ENCODE results near the gene TOP3A.

The TOP3A gene

DNA sequence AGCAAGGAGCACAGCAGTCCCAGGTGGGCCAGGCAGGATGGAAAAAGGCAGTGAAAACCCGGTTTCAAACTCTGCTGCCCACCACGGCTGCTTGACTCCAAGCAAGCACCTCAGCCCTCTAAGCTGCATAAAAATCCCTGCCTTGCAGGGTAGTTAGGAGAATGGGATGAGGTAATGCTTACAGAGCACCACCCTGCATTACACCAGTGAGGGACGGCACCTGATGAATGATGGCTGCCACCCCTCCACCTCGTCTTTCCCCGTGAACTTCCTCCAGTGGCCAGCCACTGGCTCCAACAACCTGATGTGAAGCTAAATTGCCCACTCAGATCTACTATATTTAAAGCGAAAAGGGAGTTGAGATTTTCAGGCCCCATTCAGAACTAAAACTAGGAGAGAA lies 33.0 kb downstream of the TOP3A start:
- H3K4me3 ChIP-seq: no peak overlapping the region
- H3K27ac ChIP-seq: no peak overlapping the region

DNA sequence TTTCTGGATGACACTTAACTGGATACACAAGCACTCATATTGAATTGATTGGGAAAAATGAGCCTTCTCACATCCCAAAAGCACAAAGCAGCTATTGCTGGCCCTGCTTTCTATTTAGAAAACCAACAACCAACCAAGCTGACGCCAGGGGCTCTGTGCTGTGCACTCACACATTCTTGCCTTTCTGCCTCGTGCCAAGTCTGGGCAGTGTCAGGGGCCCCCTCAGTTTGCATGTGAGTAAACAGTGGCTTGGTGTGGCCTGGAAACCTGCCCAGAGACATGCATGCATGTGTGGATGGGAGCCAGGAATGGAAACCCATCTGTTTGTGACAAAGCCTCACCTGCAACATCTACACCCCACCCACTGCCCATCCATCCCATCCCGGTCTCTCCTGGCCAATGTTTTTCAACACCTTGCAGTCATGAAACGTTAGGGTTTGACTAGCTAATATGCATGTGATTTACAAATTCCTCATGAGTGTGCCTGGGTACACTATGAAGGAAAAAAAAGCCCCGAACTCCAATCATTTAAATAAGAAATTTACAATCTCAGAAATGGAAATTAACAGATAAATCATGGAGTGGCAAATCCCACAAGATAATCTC lies 33.9 kb downstream of the TOP3A start:
- Histone ChIP-seq H3K4me3 (no peak overlapping the region), H3K27ac (no peak overlapping the region)

DNA sequence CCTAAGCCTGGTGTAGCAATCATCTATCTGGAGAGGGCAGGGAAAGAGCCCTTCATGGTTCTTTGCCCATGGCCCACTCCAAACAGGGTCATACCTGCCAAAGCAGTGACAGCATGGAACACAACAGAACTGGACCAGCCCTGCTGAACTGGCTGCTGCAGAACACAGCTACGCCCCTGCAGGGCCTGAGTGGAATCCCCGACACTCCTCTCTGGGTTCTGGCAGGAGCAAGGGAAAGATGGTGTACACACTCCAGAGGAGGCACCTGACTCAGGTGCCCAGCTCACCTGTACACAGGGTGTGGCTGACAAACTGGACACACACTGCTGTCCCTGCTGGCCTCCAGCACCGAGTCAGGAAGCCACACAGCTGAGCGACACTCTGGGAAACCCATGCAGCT lies 34.5 kb downstream of the TOP3A start:
- Histone ChIP-seq H3K27ac (no peak overlapping the region), H3K4me3 (no peak overlapping the region)

DNA sequence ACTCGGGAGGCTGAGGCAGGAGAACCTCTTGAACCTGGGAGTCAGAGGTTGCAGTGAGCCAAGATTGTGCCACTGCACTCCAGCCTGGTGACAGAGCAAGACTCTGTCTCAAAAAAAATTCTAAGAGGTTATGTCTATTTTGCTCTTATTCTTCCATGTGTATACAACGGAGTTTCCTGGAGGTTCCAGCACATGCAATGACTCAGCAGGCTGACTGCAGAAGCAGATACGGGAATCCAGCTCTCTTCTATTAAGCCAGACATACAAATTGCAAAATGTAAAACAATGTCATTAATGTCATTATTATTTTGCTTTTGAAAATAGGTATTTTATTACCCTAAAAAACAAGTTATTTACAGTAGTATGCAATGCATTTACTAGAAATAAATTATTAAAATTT lies 35.9 kb downstream of the TOP3A start:
- H3K27ac ChIP-seq: no peak overlapping the region

DNA sequence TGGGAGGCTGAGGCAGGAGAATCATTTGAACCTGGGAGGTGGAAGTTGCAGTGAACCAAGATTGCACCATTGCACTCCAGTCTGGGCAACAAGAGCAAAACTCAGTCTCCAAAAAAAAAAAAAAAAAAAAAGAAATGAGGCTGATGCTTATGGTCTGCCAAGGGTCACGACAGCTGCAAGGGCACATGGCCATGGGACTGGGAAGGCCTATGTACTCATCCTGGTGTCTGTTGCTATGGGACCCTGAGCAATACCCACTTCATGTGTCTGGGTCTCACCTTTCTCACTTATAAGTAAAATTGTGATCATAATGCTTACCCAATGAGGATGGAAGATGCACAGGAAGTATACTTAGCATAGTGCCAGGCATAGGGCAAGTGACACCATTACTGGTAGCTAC lies 37.7 kb downstream of the TOP3A start:
- no peak overlapping the region for H3K4me3 ChIP-seq
- no peak overlapping the region for H3K27ac ChIP-seq

More for the DNA sequence above, 35.9 kb downstream of the TOP3A start:
- no peak overlapping the region for H3K4me3 ChIP-seq

DNA sequence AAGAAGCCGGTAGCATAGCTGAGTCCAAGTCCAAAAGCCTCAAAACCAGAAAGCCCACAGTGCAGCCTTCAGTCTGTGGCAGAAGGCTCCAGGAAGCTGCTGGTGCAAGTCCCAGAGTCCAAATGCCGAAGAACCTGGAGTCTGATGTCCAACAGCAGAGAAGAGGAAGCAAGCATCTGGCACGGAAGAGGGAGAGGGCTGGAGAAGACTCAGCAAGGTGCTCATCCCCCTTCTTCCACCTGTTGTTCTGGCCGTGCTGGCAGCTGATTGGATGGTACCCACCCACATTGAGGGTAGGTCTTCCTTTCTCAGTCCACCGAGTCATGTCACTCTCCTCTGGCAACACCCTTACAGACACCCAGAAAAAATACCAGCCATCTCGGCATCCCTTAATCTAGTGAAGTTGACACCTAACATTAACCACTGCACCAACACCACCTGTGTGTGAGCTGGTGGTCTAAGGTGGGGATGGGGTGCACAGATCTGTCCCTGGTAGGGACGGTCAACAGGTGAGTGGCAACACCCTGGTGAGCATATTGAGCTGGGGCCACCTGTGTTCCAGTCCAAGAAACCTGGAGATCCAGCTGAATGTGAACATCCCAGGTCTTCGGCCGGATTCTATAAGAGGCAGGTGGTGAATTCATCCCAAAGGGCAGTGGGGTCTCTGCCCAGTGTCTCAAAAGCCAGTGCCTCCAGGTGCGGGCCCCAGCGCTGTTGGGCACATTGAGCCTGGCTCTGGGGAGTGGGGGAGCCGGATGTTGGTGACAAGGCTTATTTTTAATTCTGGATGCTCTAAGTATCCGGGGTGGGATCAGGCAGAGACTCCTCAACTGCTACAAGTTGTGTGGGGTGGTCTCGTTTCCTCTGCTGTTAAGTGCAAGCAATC lies 44.5 kb downstream of the TOP3A start:
- no peak overlapping the region for H3K27ac ChIP-seq
- no peak overlapping the region for H3K4me3 ChIP-seq

DNA sequence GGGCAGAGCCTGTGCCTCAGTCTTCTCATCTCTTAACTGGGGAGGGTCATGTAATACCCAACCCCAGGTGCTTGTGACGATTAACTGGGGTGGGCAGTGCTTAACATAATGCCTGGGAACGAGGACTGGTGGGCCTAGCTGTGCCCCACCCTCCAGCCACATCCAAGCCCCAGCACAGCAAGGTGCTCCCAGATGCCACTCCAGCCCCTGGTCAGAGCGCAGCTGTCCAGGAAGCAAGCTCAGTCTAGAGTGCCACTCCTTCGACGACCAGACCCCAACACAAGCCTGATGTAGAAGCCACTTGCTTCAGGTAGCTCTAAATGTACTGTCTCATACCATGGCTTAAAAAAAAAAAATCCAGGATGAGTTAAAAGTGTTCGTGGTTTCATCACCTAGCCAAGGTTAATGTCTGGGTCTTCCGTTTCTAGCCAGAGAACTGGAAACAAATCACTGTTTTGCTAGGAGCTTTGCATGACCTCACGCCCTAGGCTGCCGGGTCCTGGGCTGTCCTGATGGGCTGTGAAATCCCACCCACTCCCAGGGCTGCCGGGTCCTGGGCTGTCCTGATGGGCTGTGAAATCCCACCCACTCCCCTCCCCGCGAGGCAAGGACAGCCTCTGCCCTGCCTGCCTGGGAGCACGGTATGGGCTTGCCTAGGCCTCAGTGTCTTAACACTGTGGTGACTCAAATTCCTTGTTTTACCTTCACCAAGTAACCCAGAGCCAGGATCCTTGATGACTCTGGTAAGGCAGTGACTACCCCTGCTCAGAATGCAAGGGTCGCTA lies 46.7 kb downstream of the TOP3A start:
- Histone ChIP-seq H3K4me3 (no peak overlapping the region), H3K27ac (no peak overlapping the region)

DNA sequence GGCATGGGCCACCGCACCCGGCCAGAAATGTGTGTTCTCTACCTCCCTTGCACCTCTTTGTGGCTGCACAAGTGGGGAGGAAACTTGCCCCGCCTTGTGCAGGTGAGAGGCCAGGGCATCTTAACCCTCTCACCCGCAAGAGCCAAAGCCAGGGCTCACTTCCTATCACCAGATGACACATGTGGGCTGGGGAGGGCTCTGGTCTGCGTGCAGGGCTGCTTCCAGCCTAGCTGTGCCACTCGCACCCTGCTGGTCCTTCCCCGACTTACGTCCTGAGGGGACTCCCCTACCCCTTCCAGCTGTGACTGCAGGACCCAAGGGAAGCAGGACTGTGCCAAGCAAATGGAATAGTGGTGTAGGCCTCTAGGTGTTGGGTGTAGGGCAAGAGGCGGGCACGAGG lies 47.4 kb downstream of the TOP3A start:
- Histone ChIP-seq H3K27ac (no peak overlapping the region), H3K4me3 (no peak overlapping the region)

DNA sequence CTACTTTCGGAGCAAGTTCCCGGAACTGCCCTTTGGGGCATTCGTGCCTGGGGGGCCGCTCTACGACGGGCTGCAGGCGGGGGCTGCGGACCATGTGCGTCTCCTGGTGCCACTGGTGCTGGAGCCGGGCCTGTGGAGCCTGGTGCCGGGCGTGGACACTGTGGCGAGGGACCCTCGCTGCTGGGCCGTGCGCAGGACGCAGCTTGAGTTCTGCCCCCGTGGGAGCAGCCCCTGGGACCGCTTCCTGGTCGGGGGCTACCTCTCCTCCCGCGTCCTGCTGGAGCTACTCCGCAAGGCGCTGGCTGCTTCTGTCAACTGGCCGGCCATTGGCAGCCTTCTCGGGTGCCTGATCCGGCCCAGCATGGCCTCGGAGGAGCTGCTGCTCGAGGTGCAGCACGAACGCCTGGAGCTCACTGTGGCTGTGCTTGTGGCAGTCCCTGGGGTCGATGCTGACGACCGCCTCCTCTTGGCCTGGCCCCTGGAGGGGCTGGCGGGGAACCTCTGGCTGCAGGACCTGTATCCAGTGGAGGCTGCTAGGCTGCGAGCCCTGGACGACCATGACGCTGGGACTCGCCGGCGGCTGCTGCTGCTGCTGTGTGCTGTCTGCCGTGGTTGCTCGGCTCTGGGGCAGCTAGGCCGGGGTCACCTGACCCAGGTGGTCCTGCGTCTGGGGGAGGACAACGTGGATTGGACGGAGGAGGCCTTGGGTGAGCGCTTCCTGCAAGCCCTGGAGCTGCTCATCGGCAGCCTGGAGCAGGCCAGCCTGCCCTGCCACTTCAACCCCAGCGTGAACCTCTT lies 50.7 kb downstream of the TOP3A start:
- Histone ChIP-seq H3K4me3 (no peak overlapping the region), H3K27ac (no peak overlapping the region)

DNA sequence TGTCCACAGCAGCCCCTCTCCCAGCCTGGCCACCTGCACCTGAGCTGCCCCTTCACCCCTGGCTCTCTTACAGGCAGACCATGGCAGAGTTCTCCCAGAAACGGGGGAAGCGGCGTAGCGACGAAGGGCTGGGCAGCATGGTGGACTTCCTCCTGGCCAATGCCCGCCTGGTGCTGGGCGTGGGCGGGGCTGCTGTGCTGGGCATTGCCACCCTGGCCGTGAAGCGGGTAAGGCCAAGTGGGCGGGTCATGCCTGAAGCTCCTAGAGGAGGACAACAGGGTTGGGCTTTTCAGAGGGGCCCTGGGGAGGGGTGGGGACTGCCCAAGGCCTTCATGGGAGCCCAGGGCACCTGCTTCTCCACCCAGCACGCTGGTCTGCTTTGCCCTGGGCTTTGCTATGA lies 52.2 kb downstream of the TOP3A start:
- H3K4me3 ChIP-seq: no peak overlapping the region
- no peak overlapping the region for H3K27ac ChIP-seq

DNA sequence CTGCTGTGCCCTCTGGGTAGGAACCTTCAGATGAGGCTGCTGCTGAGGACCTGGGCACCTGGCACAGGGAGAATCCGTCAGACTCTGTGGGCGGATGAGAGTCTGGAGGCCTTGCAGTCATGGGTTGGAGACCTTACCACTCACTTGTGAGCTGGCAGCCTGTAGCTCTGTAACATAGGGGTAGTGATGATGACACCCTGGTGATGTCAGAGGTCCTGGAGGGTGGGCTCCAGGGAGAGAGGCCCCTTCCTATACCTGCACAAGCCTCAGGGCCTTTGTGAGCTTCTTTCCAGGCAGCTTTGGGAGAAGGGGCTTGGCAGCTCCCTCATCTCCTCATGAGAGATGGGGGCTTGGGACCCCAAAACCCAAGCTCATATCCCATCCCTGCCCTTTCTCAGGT lies 52.7 kb downstream of the TOP3A start:
- Histone ChIP-seq H3K4me3 (no peak overlapping the region), H3K27ac (peak overlapping the region in 6 of 21 experiments; percentile 39 to 92 (median 87))

DNA sequence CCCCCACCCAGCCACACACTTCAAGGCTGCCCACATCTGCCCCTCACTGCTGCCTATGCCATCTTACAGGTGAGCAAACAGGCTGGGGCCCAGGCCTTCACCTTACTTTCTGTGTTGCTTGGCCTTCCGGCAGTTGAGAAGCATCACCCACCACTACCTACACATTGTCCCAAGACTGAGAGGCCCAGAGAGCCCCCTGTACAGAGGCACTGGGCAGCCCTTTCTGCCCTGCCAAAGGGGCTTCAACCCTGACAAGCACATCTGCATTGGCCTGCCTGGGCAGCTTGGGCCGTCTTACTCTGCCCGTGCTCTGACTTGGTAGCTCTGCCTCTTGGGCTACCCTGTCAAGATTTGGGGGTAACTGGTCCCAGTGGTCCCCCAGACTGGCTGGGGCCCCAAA lies 53.1 kb downstream of the TOP3A start:
- peak overlapping the region in 16 of 21 experiments; percentile 39 to 93 (median 87) for H3K27ac ChIP-seq
- H3K4me3 ChIP-seq: peak overlapping the region in 4 of 7 experiments; percentile 67 to 94 (median 78)

DNA sequence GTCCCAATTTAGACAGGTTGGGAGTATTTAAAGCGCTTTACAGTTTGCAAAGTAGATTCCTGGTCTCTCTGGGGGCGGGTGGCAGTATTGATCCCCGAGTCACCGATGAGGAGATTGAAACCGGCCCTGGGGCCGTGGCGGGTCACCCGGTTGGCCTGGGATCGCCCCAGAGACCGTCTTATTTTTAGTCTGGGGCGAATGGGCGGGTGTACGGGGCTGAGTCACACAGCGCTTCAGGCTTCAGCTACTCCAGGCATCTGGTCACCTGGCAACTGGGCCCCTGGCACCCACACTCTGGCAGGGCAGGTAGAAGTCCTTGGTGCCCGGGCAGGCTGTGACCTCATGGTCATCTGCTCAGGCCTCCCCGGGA lies 53.7 kb downstream of the TOP3A start:
- Histone ChIP-seq H3K27ac (peak overlapping the region; percentile 63 to 93 (median 85)), H3K4me3 (peak overlapping the region; percentile 61 to 98 (median 74))

DNA sequence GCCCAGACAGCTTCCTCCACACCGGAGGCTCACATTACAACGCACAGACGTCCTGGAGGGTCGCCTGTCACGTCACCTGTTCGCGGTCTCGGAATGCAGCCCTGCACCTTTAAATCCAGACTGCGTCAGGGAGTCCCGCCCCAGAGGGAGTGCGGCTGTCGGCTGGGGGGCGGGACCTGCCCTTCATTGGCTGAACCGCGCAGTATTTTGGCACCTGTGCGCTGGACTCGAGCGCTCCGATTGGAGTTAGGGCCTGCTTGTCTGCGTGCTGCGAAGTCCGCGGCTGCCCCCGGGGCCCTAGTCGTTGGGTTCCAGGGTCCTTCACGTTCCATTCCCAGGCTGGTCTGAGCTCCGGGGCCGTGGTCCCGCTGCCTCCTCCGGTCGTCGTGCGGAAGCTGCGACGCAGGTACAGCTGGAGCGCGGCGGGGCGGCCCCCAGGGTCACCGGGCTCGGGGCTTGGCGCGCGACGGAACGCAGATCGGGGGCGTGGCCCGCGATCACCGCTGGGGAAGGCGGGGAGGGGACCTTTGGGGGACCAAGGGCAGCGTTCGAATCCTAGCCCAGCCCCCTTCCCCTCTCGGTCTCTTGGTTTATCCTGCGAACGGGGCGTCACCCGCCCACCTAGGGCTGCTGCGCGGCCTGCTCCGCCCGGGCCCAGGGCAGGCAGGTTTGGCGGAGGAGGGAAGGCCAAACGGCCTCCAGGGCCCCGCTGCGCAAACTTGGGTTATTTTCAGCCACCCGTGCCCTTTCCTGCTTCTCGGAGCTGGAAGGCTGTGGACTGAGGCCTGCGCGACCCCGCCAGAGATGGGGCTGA lies 54.3 kb downstream of the TOP3A start, which contains the start of gene MIEF2:
MIEF2 (plus strand) TSS at position 331 of the 814 bp plus-strand sequence. CDS start 2,059 bp downstream, outside the sequence.
- H3K27ac ChIP-seq: peak within 1 kb of the TSS; percentile 63 to 97 (median 85)
- peak within 1 kb of the TSS; percentile 61 to 98 (median 74) for H3K4me3 ChIP-seq

DNA sequence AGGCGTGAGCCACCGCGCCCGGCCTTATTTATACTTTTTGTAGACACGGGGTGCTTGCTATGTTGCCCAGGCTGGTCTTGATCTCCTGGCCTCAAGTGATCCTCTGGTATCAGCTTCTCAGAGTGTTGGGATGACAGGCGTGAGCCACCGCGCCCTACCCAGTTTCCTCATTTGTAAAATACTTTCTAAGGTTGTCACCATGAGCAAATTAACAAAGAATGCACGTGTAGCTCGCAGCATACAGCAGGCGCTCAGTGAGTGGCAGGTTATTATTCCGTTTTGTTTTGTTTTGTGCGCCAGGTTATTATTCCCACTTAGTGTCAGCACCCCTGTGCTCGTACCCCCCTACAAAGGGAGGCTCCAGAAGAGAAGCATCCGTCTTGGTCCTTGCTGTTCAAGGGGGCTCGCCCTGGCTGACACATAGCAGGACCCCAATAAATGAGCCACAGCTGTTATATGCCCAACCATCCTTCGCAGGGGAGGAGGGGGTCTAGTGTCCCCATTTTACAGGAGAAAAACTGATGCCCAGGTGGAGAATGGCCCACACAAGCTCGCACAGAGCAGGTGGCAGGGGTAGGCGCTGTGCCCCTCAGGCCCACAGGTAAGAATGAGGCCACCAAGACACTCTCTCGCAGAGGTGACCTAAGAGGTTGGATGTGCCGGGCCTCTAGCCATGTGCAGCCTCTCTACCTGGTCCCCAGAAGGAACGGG lies 55.0 kb downstream of the TOP3A start:
- Histone ChIP-seq H3K27ac (peak overlapping the region in 19 of 21 experiments; percentile 6 to 97 (median 85)), H3K4me3 (peak overlapping the region; percentile 61 to 98 (median 74))

DNA sequence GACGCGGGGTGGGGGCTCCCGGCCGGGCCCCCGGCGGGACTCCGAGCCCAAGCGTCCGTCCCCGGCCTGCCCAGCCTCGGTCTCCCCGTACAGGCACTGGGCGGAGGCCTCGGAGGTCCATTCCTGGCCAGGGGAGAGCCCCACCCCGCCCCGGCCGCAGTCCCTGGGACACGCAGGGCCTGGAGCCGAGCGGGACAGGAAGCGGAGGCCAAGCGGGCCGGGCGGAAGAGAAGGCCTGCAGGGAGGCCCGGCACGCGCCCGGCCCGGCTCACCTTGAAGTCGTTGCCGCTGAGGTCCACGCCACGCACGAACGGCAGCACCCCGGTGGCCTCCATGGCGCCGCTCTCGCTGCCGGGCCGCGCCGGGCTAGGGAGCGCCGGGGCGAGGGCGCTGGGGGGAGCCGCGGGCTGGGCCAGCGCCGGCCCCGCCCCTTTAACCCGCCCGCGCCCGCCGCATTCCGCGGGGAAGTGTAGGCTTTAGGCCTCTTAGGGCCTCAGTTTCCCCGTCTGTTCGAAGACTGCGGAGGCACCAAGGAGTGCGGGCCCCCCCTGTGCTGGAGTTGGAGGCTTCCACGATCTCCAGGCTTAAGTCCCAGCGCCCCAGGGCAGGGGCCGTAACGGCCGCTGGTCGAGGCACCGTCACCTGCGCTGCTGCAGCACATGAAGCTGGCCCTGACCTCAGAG lies 56.3 kb downstream of the TOP3A start, which contains the start of gene FLII:
FLII (minus strand) TSS at position 383 of the 683 bp plus-strand sequence; CDS start at position 335, 48 bp downstream.
- Histone ChIP-seq H3K4me3 (peak within 1 kb of the TSS; percentile 72 to 99 (median 95)), H3K27ac (peak within 1 kb of the TSS; percentile 88 to 99 (median 97))

DNA sequence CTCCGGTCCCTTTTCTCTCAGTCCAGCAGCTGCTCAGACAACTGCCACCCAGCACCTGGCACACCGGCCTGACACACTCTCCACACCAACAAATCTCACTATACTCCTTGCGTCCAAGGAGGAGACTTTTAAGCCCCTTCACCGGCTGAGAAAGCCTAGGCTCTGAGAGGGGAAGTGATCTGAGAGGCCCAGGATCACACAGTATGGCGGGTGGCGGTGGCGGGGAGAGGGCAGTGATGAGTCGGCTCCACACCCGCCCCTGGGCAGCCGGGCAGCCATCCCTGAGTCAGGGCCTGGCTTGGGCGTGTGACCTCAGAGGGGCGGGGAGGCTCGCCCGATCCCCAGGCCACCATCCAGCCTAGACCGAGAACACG lies 56.8 kb downstream of the TOP3A start:
- H3K4me3 ChIP-seq: peak overlapping the region; percentile 72 to 99 (median 95)
- peak overlapping the region; percentile 88 to 99 (median 97) for H3K27ac ChIP-seq

Measured in skin epidermis (tissue), 12 donors.